ENCODE results near the gene PTPRN2. TPM values are rescaled to one million over a fixed set of nuclear protein-coding genes. Genes with fewer than 3 reads are reported as not detected.

The PTPRN2 gene
- total and polyA plus RNA-seq, 2 of the 13 experiments (the other 11 are each of a cell fraction or from before 2014, with no cell fraction given), result 2.5 to 24.2 TPM

- DNase-seq (ENCODE audit: low spot score), result no peak
- CTCF ChIA-PET (ENCODE audit: low intra/inter-chr PET ratio, low total read pairs), result no interaction called here
- in situ Hi-C loops (cut with HindIII; ENCODE audit: extremely low pct_ligation_motif_present, low pct_unique_long_range_greater_than_20kb) (no loop called here), intact Hi-C loops (cut with micrococcal nuclease; ENCODE audit: unreplicated experiment) (no loop called here)
- Histone ChIP-seq H3K27ac (ENCODE audit: extremely low read length, insufficient read depth, low read length) (no peak overlapping the region), H3K9me3 (ENCODE audit: low read length) (no peaks in the 10 kb centered on the region), H3K79me2 (ENCODE audit: insufficient read depth, low read length) (no peaks in the 10 kb centered on the region), H3K27me3 (ENCODE audit: control insufficient read depth in 1 of 2, insufficient read depth in 2 of 2, low read length in 2 of 2) (peaks cover 3 to 16% of the 10 kb centered on the region in 2 experiments; a peak in 2 of 5 replicates), H3K36me3 (replicated peaks in 1 of 2; ENCODE audit: control insufficient read depth in 1 of 2, insufficient read depth in 2 of 2, low read length in 2 of 2) (no peaks in the 10 kb centered on the region), H3K4me3 (replicated peaks in 1 of 3; ENCODE audit: insufficient read depth in 1 of 3, low read depth in 2 of 3, low read length in 3 of 3) (no peak overlapping the region), H4K20me1 (ENCODE audit: insufficient read depth, low read length) (peaks cover 11% of the 10 kb centered on the region; the same call in 1 of the 2 replicates), H3K9ac (ENCODE audit: insufficient read depth, low read depth, low read length) (no peak overlapping the region), H2AFZ (ENCODE audit: low read length) (no peak overlapping the region), H3K4me2 (ENCODE audit: low read depth, low read length) (no peak overlapping the region), H3K4me1 (ENCODE audit: insufficient read depth, low read length) (no peaks in the 10 kb centered on the region)
- no peak for FAIRE-seq
- 89% methylated on average over 18 of the region's 36 CpGs for WGBS (ENCODE audit: low lambda C conversion rate)
- no peak for TF ChIP-seq SMC3 (IDR thresholded peaks at IDR 0.05; ENCODE audit: low read length)
- TF ChIP-seq MYNN (CRISPR knock-in tag; IDR thresholded peaks at IDR 0.05; ENCODE audit: low read depth), result no peak
- peak; percentile 6 for TF ChIP-seq HNRNPLL (IDR thresholded peaks at IDR 0.05; ENCODE audit: low read depth, low read length, poor library complexity, severe bottlenecking)
- no peak for TF ChIP-seq KLF6 (CRISPR knock-in tag; IDR thresholded peaks at IDR 0.05)
- TF ChIP-seq ZNF430 (CRISPR knock-in tag; IDR thresholded peaks at IDR 0.05), result no peak
- no peak for TF ChIP-seq HDAC1 (CRISPR knock-in tag; IDR thresholded peaks at IDR 0.05)
- no peak for ATAC-seq
- POLR2A ChIA-PET, result no interaction called here
- no TSS peak for BruUV-seq (replicated peaks)
These were observed 747.3 kb downstream of the PTPRN2 start for GRCh38 chr7:157840174-157840913.

- intact Hi-C loops (cut with micrococcal nuclease; ENCODE audit: unreplicated experiment) (no loop called here), in situ Hi-C loops (cut with HindIII; ENCODE audit: extremely low pct_ligation_motif_present, low pct_unique_long_range_greater_than_20kb) (no loop called here)
- 78% methylated on average over 9 of the region's 9 CpGs for WGBS (ENCODE audit: low lambda C conversion rate)
- ChIA-PET POLR2A (no interaction called here), CTCF (ENCODE audit: low intra/inter-chr PET ratio, low total read pairs) (no interaction called here)
- DNase-seq (ENCODE audit: low spot score) (no peak), FAIRE-seq (no peak), ATAC-seq (no peak)
- peaks cover 3 to 14% of the 10 kb centered on the region in 2 experiments; a peak in 2 of 5 replicates for H3K27me3 ChIP-seq (ENCODE audit: control insufficient read depth in 1 of 2, insufficient read depth in 2 of 2, low read length in 2 of 2)
- H3K79me2 ChIP-seq (ENCODE audit: insufficient read depth, low read length), result no peaks in the 10 kb centered on the region
- no peaks in the 10 kb centered on the region for H3K4me1 ChIP-seq (ENCODE audit: insufficient read depth, low read length)
- no peak overlapping the region for H3K27ac ChIP-seq (ENCODE audit: extremely low read length, insufficient read depth, low read length)
- H3K4me3 ChIP-seq (replicated peaks in 1 of 3; ENCODE audit: insufficient read depth in 1 of 3, low read depth in 2 of 3, low read length in 3 of 3), result no peak overlapping the region
- BruUV-seq (replicated peaks), result no TSS peak
- no peaks in the 10 kb centered on the region for H3K9me3 ChIP-seq (ENCODE audit: low read length)
- H3K9ac ChIP-seq (ENCODE audit: insufficient read depth, low read depth, low read length), result no peak overlapping the region
- peaks cover 6% of the 10 kb centered on the region; the same call in 1 of the 2 replicates for H4K20me1 ChIP-seq (ENCODE audit: insufficient read depth, low read length)
- H3K36me3 ChIP-seq (replicated peaks in 1 of 2; ENCODE audit: control insufficient read depth in 1 of 2, insufficient read depth in 2 of 2, low read length in 2 of 2), result no peaks in the 10 kb centered on the region
- no peak overlapping the region for H3K4me2 ChIP-seq (ENCODE audit: low read depth, low read length)
- no peak overlapping the region for H2AFZ ChIP-seq (ENCODE audit: low read length)
- TF ChIP-seq PAWR (CRISPR knock-in tag; IDR thresholded peaks at IDR 0.05; ENCODE audit: borderline replicate concordance), result no peak
- TF ChIP-seq, protein P1, sequence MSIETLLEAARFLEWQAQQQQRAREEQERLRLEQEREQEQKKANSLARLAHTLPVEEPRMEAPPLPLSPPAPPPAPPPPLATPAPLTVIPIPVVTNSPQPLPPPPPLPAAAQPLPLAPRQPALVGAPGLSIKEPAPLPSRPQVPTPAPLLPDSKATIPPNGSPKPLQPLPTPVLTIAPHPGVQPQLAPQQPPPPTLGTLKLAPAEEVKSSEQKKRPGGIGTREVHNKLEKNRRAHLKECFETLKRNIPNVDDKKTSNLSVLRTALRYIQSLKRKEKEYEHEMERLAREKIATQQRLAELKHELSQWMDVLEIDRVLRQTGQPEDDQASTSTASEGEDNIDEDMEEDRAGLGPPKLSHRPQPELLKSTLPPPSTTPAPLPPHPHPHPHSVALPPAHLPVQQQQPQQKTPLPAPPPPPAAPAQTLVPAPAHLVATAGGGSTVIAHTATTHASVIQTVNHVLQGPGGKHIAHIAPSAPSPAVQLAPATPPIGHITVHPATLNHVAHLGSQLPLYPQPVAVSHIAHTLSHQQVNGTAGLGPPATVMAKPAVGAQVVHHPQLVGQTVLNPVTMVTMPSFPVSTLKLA (IDR thresholded peaks at IDR 0.05), result peak; percentile 84
- peak; percentile 42; the same call in 1 of the 2 replicates for TF ChIP-seq CREB1 (IDR thresholded peaks at IDR 0.05)
- no peak for TF ChIP-seq CREB1 (CRISPR knock-in tag; IDR thresholded peaks at IDR 0.05)
These were observed 747.9 kb downstream of the PTPRN2 start for GRCh38 chr7:157839672-157840167.
